HCT116 (cell line): ENCODE measurements around the gene VPS41.

Source experiments
- CTCF ChIP-seq, 3 experiments: fragments of 200-600 bp in 1 of 3; sonication (generic) in 1 of 3; IDR thresholded peaks in 2 of 3; conservative IDR thresholded peaks in 1 of 3; 2 replicates each; pipeline ENCODE4 v1.5.1; 2012 to 2017; ENCODE audit warnings: low read depth in 2 of 3, low read length in 2 of 3, antibody characterized with exemption in 1 of 3, borderline replicate concordance in 1 of 3, control low read depth in 1 of 3, mild to moderate bottlenecking in 1 of 3, mixed read lengths in 1 of 3, mixed run types in 1 of 3, moderate library complexity in 1 of 3; ENCODE audit not compliant: insufficient read depth in 1 of 3
- ELF1 ChIP-seq: IDR thresholded peaks from 2 replicates; pipeline ENCODE4 v1.6.1; 2012; ENCODE audit warnings: low read depth, borderline replicate concordance
- EZH2 ChIP-seq: fragments of 200-600 bp; sonication (generic); IDR thresholded peaks from 2 replicates; pipeline ENCODE4 v1.6.1; 2017; ENCODE audit warnings: antibody characterized with exemption, mixed run types
- EZH2phosphoT487 ChIP-seq: fragments of 200-600 bp; IDR thresholded peaks from 2 replicates; pipeline ENCODE4 v1.6.1; 2018; ENCODE audit warnings: antibody characterized with exemption, borderline replicate concordance
- RAD21 ChIP-seq: IDR thresholded peaks from 2 replicates; pipeline ENCODE4 v1.6.1; 2012; ENCODE audit warnings: low read depth, mild to moderate bottlenecking
- REST ChIP-seq: IDR thresholded peaks from 2 replicates; pipeline ENCODE4 v1.6.1; 2012; ENCODE audit warnings: low read depth

- TF ChIP-seq ELF1, result no peak
- no peak for TF ChIP-seq CTCF (IDR thresholded peaks at IDR 0.05 in 2 of 3, conservative IDR thresholded peaks at IDR 0.05 in 1 of 3; ENCODE audit: borderline replicate concordance in 1 of 3, insufficient read depth in 1 of 3, low read depth in 2 of 3, low read length in 2 of 3)
- no peak for TF ChIP-seq EZH2
- no peak for TF ChIP-seq REST
- TF ChIP-seq RAD21, result no peak
- TF ChIP-seq EZH2phosphoT487, result no peak
Measured at GRCh38 chr7:38702002-38702535, 206.9 kb downstream of the VPS41 start.
